ENCODE results near the gene AATF.
"Not testable (repeated sequence)": the region's sequence is repeated elsewhere in the genome, so short reads cannot be mapped to it uniquely, and the experiment has no call there.

Gene AATF

GRCh38 chr17:37047631-37048104 lies 98.9 kb downstream of the AATF start:
- DNase-seq (ENCODE audit: low spot score), result peak; percentile 81

- no peak for DNase-seq (ENCODE audit: low spot score)
Measured at GRCh38 chr17:37048811-37049210, 100.1 kb downstream of the AATF start.

- no peak for DNase-seq (ENCODE audit: low spot score)
Measured at GRCh38 chr17:37050920-37051319, 102.2 kb downstream of the AATF start.

GRCh38 chr17:37051381-37051780 lies 102.6 kb downstream of the AATF start:
- no peak for DNase-seq (ENCODE audit: low spot score)

GRCh38 chr17:37051833-37052232 lies 103.1 kb downstream of the AATF start:
- DNase-seq (ENCODE audit: low spot score), result no peak

GRCh38 chr17:37052450-37052849 lies 103.7 kb downstream of the AATF start:
- no peak for DNase-seq (ENCODE audit: low spot score)

- DNase-seq (ENCODE audit: low spot score), result no peak
Measured at GRCh38 chr17:37054894-37055293, 106.1 kb downstream of the AATF start.

GRCh38 chr17:37056622-37057021 lies 107.9 kb downstream of the AATF start:
- no peak for DNase-seq (ENCODE audit: low spot score)

GRCh38 chr17:37059493-37059892 lies 110.7 kb downstream of the AATF start:
- no peak for DNase-seq (ENCODE audit: low spot score)

- no peak for DNase-seq (ENCODE audit: low spot score)
Measured at GRCh38 chr17:37060094-37060493, 111.3 kb downstream of the AATF start.

- no peak for DNase-seq (ENCODE audit: low spot score)
Measured at GRCh38 chr17:37060928-37061327, 112.2 kb downstream of the AATF start.

- no peak for DNase-seq (ENCODE audit: low spot score)
Measured at GRCh38 chr17:37062021-37062420, 113.3 kb downstream of the AATF start.

GRCh38 chr17:37064206-37064605 lies 115.5 kb downstream of the AATF start:
- no peak for DNase-seq (ENCODE audit: low spot score)

GRCh38 chr17:37064956-37065355 lies 116.2 kb downstream of the AATF start:
- DNase-seq (ENCODE audit: low spot score), result no peak

GRCh38 chr17:37065486-37066321 lies 117.0 kb downstream of the AATF start:
- DNase-seq (ENCODE audit: low spot score), result no peak

- no peak for DNase-seq (ENCODE audit: low spot score)
Measured at GRCh38 chr17:37066322-37067255, 117.8 kb downstream of the AATF start.

GRCh38 chr17:37067555-37068111 lies 118.9 kb downstream of the AATF start:
- DNase-seq (ENCODE audit: low spot score), result peak; percentile 50

- no peak for DNase-seq (ENCODE audit: low spot score)
Measured at GRCh38 chr17:37068266-37068665, 119.5 kb downstream of the AATF start.

GRCh38 chr17:37069087-37069486 lies 120.3 kb downstream of the AATF start:
- no peak for DNase-seq (ENCODE audit: low spot score)

GRCh38 chr17:37073464-37073863 lies 124.7 kb downstream of the AATF start:
- not testable (repeated sequence) for DNase-seq (ENCODE audit: low spot score)

- no peak for DNase-seq (ENCODE audit: low spot score)
Measured at GRCh38 chr17:37079065-37079708, 130.4 kb downstream of the AATF start.

GRCh38 chr17:37079735-37080134 lies 131.0 kb downstream of the AATF start:
- DNase-seq (ENCODE audit: low spot score), result no peak
